Muscle layer of colon (tissue), 2 donors: ENCODE results near the gene CCAR1.
"Not testable (repeated sequence)": the region's sequence is repeated elsewhere in the genome, so short reads cannot be mapped to it uniquely, and the experiment has no call there.

ENCODE experiments used
- H3K27ac ChIP-seq: one replicate; pipeline ENCODE4 v1.7.0; 2013; ENCODE audit warnings: low read depth, mild to moderate bottlenecking, low read length, moderate library complexity
- H3K27me3 ChIP-seq, 2 donors: one replicate each; pipeline ENCODE4 v1.7.0; 2013; ENCODE audit warnings: low read length in 2 of 2, mild to moderate bottlenecking in 2 of 2; ENCODE audit not compliant: insufficient read depth in 2 of 2, control insufficient read depth in 1 of 2
- H3K36me3 ChIP-seq: one replicate; pipeline ENCODE4 v1.7.0; 2013; ENCODE audit warnings: mild to moderate bottlenecking, low read length; ENCODE audit not compliant: insufficient read depth
- H3K4me1 ChIP-seq: one replicate; pipeline ENCODE4 v1.7.0; 2013; ENCODE audit warnings: mild to moderate bottlenecking, low read length; ENCODE audit not compliant: insufficient read depth
- H3K4me3 ChIP-seq, 2 donors: one replicate each; pipeline ENCODE4 v1.7.0; 2013; ENCODE audit warnings: low read length in 2 of 2, low read depth in 1 of 2, mild to moderate bottlenecking in 1 of 2, moderate library complexity in 1 of 2
- H3K9ac ChIP-seq: one replicate; pipeline ENCODE4 v1.7.0; 2013; ENCODE audit warnings: low read length
- H3K9me3 ChIP-seq: one replicate; pipeline ENCODE4 v1.7.0; 2013; ENCODE audit warnings: mild to moderate bottlenecking, low read length
- donor health status: abdominal sarcoma.
- donor health status: Adenocarcinoma of cecum.

The CCAR1 gene

GRCh38 chr10:68759967-68760366 is 38.9 kb downstream of the CCAR1 start:
- H3K9me3 ChIP-seq: no peaks in the 10 kb centered on the region

GRCh38 chr10:68767407-68767806 is 46.4 kb downstream of the CCAR1 start:
- H3K27me3 ChIP-seq, H3K9me3 ChIP-seq, H3K4me1 ChIP-seq, H3K27ac ChIP-seq, H3K4me3 ChIP-seq, H3K9ac ChIP-seq: not testable (repeated sequence)
- H3K36me3 ChIP-seq: peaks cover 48% of the 10 kb centered on the region

More at GRCh38 chr10:68759967-68760366, 38.9 kb downstream of the CCAR1 start:
- H3K27me3 ChIP-seq: no peaks in the 10 kb centered on the region
- no peak overlapping the region for H3K4me3 ChIP-seq
- peaks cover 49% of the 10 kb centered on the region for H3K36me3 ChIP-seq
- H3K27ac ChIP-seq: no peak overlapping the region
- H3K4me1 ChIP-seq: no peaks in the 10 kb centered on the region
- H3K9ac ChIP-seq: no peak overlapping the region

GRCh38 chr10:68781613-68782574 is 60.9 kb downstream of the CCAR1 start:
- Histone ChIP-seq H3K36me3 (peaks cover 48% of the 10 kb centered on the region), H3K4me3 (no peak overlapping the region), H3K9me3 (no peaks in the 10 kb centered on the region), H3K4me1 (no peaks in the 10 kb centered on the region), H3K9ac (no peak overlapping the region), H3K27me3 (no peaks in the 10 kb centered on the region), H3K27ac (no peak overlapping the region)

GRCh38 chr10:68784476-68784875 is 63.4 kb downstream of the CCAR1 start:
- Histone ChIP-seq H3K27ac (no peak overlapping the region), H3K27me3 (no peaks in the 10 kb centered on the region), H3K4me3 (no peak overlapping the region), H3K9me3 (no peaks in the 10 kb centered on the region), H3K36me3 (peaks cover 41% of the 10 kb centered on the region), H3K9ac (no peak overlapping the region), H3K4me1 (no peaks in the 10 kb centered on the region)

GRCh38 chr10:68787813-68788212 is 66.8 kb downstream of the CCAR1 start:
- no peak overlapping the region for H3K9ac ChIP-seq

GRCh38 chr10:68790476-68790875 is 69.4 kb downstream of the CCAR1 start:
- Histone ChIP-seq H3K27ac (no peak overlapping the region), H3K9ac (no peak overlapping the region), H3K36me3 (peaks cover 51% of the 10 kb centered on the region), H3K4me1 (no peaks in the 10 kb centered on the region), H3K27me3 (no peaks in the 10 kb centered on the region), H3K4me3 (no peak overlapping the region), H3K9me3 (no peaks in the 10 kb centered on the region)

More at GRCh38 chr10:68787813-68788212, 66.8 kb downstream of the CCAR1 start:
- H3K36me3 ChIP-seq: peaks cover 52% of the 10 kb centered on the region
- no peaks in the 10 kb centered on the region for H3K27me3 ChIP-seq
- no peak overlapping the region for H3K4me3 ChIP-seq
- no peaks in the 10 kb centered on the region for H3K4me1 ChIP-seq
- H3K9me3 ChIP-seq: no peaks in the 10 kb centered on the region
- H3K27ac ChIP-seq: no peak overlapping the region

- H3K36me3 ChIP-seq: peaks cover 41% of the 10 kb centered on the region
- H3K9ac ChIP-seq: no peak overlapping the region
- no peak overlapping the region for H3K27ac ChIP-seq
- H3K27me3 ChIP-seq: no peaks in the 10 kb centered on the region
- H3K9me3 ChIP-seq: no peaks in the 10 kb centered on the region
- no peak overlapping the region for H3K4me3 ChIP-seq
- no peaks in the 10 kb centered on the region for H3K4me1 ChIP-seq
Observed at GRCh38 chr10:68792115-68792514, 71.1 kb downstream of the CCAR1 start.

GRCh38 chr10:68795886-68796532 is 75.0 kb downstream of the CCAR1 start:
- no peaks in the 10 kb centered on the region for H3K9me3 ChIP-seq
- no peak overlapping the region for H3K4me3 ChIP-seq
- no peaks in the 10 kb centered on the region for H3K4me1 ChIP-seq
- H3K9ac ChIP-seq: no peak overlapping the region
- no peaks in the 10 kb centered on the region for H3K27me3 ChIP-seq
- H3K27ac ChIP-seq: no peak overlapping the region
- peaks cover 17% of the 10 kb centered on the region for H3K36me3 ChIP-seq

- peaks cover 14% of the 10 kb centered on the region for H3K36me3 ChIP-seq
- H3K9ac ChIP-seq: no peak overlapping the region
- H3K4me1 ChIP-seq: no peaks in the 10 kb centered on the region
- no peaks in the 10 kb centered on the region for H3K9me3 ChIP-seq
- H3K27me3 ChIP-seq: no peaks in the 10 kb centered on the region
- no peak overlapping the region for H3K27ac ChIP-seq
- no peak overlapping the region for H3K4me3 ChIP-seq
Observed at GRCh38 chr10:68796605-68797004, 75.6 kb downstream of the CCAR1 start.

- Histone ChIP-seq H3K27me3 (no peaks in the 10 kb centered on the region), H3K9ac (no peak overlapping the region), H3K9me3 (no peaks in the 10 kb centered on the region), H3K4me3 (no peak overlapping the region), H3K27ac (no peak overlapping the region), H3K4me1 (no peaks in the 10 kb centered on the region), H3K36me3 (peaks cover 6% of the 10 kb centered on the region)
Observed at GRCh38 chr10:68800211-68800610, 79.2 kb downstream of the CCAR1 start.

- H3K4me1 ChIP-seq: no peaks in the 10 kb centered on the region
- H3K36me3 ChIP-seq: no peaks in the 10 kb centered on the region
- no peak overlapping the region for H3K27ac ChIP-seq
- H3K9ac ChIP-seq: no peak overlapping the region
- H3K4me3 ChIP-seq: no peak overlapping the region
- no peaks in the 10 kb centered on the region for H3K27me3 ChIP-seq
- no peaks in the 10 kb centered on the region for H3K9me3 ChIP-seq
Observed at GRCh38 chr10:68804692-68805091, 83.7 kb downstream of the CCAR1 start.
